HTERT RPE-1 (cell line): ENCODE measurements around the gene FES.
"Not testable (repeated sequence)": the region's sequence is repeated elsewhere in the genome, so short reads cannot be mapped to it uniquely, and the experiment has no call there.

ENCODE experiments used
- in situ Hi-C: fragments of 300-500 bp; cut with MboI; formaldehyde crosslinking; loops from 4 replicates; pipeline ENCODE4 v1.14.3; 2020; ENCODE audit warnings: low sequenced_read_pairs

The FES gene

GRCh38 chr15:90889736-90890456 lies 5.6 kb downstream of the FES start:
- in situ Hi-C loops, result no loop called here

GRCh38 chr15:90890839-90891238 lies 6.5 kb downstream of the FES start:
- in situ Hi-C loops, result no loop called here

- in situ Hi-C loops, result no loop called here
These were observed 7.1 kb downstream of the FES start for GRCh38 chr15:90891346-90891949.

GRCh38 chr15:90892023-90892422 lies 7.7 kb downstream of the FES start:
- in situ Hi-C loops, result no loop called here

- in situ Hi-C loops, result no loop called here
These were observed 8.3 kb downstream of the FES start for GRCh38 chr15:90892498-90893174.

GRCh38 chr15:90893175-90894090 lies 9.1 kb downstream of the FES start:
- in situ Hi-C loops, result no loop called here

- in situ Hi-C loops, result no loop called here
These were observed 11.3 kb downstream of the FES start for GRCh38 chr15:90895571-90896117.

- in situ Hi-C loops, result not testable (repeated sequence)
These were observed 12.9 kb downstream of the FES start for GRCh38 chr15:90897131-90897655.

GRCh38 chr15:90901175-90902039 lies 17.1 kb downstream of the FES start:
- in situ Hi-C loops, result no loop called here

- in situ Hi-C loops, result no loop called here
These were observed 17.9 kb downstream of the FES start for GRCh38 chr15:90902040-90902839.

GRCh38 chr15:90902840-90903732 lies 18.8 kb downstream of the FES start, which contains the start of gene MAN2A2:
Gene MAN2A2, plus strand, starts transcription at chr15:90903302. Its CDS starts 906 bp downstream, at chr15:90904208.
- in situ Hi-C loops, result no loop called here

- in situ Hi-C loops, result no loop called here
These were observed 19.6 kb downstream of the FES start for GRCh38 chr15:90903733-90904536.

- in situ Hi-C loops, result no loop called here
These were observed 20.4 kb downstream of the FES start for GRCh38 chr15:90904746-90905145.

GRCh38 chr15:90905306-90906180 lies 21.2 kb downstream of the FES start:
- in situ Hi-C loops, result no loop called here

- in situ Hi-C loops, result no loop called here
These were observed 22.0 kb downstream of the FES start for GRCh38 chr15:90906181-90906849.
